SK-N-DZ (cell line): ENCODE measurements around the gene AFF4.
"Not testable (repeated sequence)": the region's sequence is repeated elsewhere in the genome, so short reads cannot be mapped to it uniquely, and the experiment has no call there.

Experiments
- DNase-seq: peaks from one replicate; pipeline ENCODE4 v3.0.0-alpha.2; 2015; ENCODE audit warnings: low spot score

Gene AFF4

DNA sequence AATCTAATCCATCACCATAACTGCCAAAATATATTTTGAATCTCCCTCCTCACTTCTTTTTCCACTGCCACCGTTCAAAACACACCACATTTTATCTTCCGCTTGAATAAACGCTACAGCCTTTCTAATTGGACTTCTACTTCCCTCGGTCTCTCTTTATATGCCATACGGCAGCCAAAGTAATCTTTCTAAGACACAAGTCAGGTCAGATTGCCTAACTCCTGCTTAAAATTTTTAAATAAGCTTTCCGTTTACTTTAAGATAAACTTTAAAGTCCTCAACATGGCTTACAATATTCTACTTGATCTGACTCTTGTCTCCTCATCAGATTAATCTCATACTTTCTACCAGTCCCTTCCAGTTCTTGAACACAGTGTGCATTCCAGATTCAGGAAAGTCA is 9.7 kb downstream of the AFF4 start:
- DNase-seq = no peak

DNA sequence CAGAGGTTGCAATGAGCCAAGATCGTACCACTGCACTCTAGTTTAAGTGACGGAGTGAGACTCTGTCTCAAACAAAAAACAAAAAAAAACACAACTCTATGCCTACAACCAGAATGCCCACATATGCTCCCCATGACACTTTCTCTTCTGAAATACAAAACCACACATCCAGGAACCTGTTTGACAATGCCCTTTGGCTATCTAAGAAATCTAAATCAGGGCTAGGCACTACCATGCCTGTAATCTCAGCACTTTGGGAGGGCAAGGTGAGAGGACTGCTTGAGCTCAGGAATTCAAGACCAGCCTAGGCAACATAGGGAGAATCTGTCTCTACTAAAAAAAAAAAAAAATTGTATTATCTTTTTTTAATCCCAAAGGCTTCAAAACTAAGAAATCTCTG is 10.6 kb downstream of the AFF4 start:
- no peak for DNase-seq

GRCh38 chr5:132951897-132952296 is 11.5 kb downstream of the AFF4 start:
- DNase-seq = no peak

- DNase-seq = no peak
Observed at GRCh38 chr5:132949136-132949535, 14.3 kb downstream of the AFF4 start.

DNA sequence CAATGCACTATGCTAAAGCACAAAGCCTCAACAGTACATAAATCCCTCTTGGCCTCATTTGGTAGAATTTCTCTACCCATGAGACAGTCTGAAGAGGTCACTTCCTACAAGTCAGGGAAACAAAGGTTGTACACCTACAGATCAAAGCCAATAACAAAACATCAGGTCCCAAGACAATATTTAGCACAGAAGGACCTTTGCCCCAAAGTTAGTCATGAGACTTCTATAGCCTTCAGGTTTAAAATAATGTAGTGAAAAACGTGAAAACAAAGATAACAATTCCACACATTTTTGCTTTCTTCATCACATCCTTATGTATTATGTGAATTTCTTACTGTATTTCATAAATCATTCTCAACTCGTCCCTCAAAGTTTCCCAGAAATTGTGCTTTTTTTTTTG is 15.8 kb downstream of the AFF4 start:
- DNase-seq = no peak

GRCh38 chr5:132945315-132945714 is 18.1 kb downstream of the AFF4 start:
- not testable (repeated sequence) for DNase-seq

GRCh38 chr5:132943362-132944022 is 19.9 kb downstream of the AFF4 start:
- DNase-seq = no peak

DNA sequence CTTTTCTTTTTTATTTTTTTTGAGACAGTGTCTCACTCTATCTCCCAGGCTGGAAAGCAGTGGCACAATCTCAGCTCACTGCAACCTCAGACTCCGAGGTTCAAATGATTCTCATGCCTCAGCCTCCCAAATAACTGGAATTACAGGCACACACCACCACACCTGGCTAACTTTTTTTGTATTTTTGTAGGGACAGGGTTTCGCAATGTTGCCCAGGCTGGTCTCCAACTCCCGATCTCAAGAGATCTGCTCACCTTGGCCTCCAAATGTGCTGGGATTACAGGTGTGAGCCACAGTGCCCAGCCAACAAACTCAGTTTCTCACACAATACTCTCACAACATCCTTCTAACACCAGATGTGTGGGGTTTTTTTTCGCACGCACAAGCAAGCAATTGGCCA is 22.1 kb downstream of the AFF4 start:
- DNase-seq = no peak

DNA sequence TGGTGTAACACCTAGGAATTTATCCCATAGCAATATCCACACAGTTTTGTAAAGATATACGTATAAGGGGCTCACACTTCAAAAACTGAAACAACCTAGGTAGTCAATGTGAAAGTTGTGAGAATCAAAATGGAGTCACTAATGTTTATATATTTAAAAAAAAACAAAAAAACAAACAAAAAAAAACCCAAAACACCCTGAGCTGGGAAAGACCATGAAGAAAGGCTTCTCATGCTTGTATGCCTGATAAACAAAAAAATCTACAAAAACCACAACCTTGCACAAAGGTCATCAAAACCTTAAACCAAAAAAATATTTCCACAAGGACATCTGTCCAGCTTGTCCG is 35.4 kb downstream of the AFF4 start:
- DNase-seq = no peak

DNA sequence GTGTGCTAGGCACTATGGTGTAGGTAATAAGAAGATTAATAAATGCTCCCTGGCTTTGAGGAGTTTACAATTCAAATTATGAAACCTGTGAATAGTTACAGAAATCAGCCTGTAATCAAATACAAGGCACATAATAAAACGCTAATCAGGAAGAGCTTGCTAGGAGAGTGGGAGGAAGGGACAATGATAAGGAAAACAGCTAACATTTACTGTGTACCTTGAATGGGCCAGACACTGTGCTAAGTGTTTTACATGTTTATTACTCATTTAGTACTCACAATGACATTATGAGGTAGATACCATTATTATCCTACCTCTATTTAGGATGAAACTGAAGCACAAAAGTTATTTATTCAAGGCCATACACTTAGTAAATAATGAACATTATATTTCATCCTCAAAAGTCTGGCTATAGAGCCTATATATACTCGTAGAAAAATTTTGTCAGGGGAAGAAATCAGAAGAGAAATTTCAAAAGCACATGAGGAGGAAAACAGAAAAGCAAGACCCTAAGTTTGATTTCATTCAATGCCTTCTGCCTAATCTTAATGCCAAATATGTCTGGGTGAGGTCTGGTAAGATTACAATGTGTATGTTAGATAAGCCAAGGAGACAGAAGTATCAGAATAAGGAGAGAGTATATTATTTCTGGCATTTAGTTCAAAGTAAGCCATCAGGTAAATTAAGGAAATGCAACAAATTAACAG is 35.9 kb downstream of the AFF4 start:
- DNase-seq = no peak

DNA sequence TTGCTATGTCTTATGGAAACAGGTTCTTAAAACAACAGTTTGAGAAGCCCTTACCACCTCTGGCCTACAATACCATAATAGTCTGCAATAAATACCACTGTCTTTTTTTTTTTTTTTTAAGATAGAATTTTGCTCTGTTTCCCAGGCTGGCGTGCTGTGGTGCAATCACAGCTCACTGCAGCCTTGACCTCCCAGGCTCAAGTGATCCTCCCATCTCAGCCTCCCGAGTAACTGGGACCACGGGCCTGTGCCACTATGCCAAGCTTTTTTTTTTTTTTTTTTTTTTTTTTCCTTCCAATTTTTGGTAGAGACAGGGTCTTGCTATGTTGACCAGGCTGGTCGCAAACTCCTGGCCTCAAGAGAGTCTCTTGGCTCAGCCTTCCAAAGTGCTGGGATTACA is 37.0 kb downstream of the AFF4 start:
- no peak for DNase-seq

- no peak for DNase-seq
Observed at GRCh38 chr5:132916086-132916485, 47.3 kb downstream of the AFF4 start.

GRCh38 chr5:132915681-132916080 is 47.8 kb downstream of the AFF4 start:
- DNase-seq = no peak

- DNase-seq = no peak
Observed at GRCh38 chr5:132909702-132910101, 53.7 kb downstream of the AFF4 start.

DNA sequence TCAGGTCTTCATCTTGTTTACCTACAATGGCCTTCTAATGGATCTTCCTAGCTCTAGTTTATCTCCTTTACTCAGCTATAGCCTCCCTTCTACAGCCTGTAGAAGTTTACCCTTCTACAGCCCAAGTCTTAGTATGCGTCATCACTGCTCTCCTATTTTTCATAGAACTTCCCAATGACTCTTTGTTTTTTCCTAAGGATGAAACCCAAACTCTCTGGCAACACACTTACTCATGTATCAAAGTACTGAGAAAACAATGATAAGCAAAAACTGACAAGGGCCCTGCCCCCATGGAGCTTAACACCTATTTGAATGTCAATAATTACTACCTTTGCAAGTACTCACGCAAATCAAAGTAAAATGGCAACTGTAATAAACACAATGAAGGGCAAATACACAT is 56.3 kb downstream of the AFF4 start:
- no peak for DNase-seq

DNA sequence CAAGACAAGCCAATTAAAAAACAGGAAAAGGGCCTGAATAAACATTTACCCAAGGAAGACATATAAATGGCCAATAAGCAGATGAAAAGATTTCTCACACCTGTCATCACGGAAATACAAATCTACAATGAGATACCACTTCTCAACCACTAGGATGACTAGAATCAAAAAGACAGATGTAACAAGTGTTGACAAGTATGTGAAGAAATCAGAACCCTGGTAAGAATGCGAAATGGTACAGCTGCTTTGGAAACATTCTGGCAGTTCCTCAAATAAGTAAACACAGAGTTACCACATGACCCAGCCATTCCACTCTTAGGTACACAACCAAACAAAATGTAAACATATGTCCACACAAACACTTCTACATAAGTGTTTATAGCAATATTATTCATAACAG is 57.5 kb downstream of the AFF4 start:
- DNase-seq = no peak

- DNase-seq = no peak
Observed at GRCh38 chr5:132901730-132902129, 61.7 kb downstream of the AFF4 start.

DNA sequence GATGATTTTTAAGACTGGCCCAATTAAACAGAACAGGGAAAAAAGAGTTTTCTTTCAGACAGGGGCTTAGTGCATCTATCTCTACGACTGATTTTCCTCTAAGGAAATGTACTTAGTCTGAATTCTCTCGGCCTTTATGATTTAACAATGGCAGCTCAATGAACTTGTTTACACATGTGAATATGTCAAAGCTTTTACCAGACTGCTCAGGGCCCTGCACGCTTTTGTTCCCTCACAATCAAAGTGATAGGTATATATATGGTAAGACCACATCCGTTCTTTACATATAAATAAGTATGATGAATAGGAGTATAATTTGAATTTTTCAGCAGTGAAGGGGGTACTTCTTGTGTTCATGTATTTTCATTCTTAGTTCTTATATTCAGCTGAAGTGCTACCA is 62.4 kb downstream of the AFF4 start:
- DNase-seq = no peak

DNA sequence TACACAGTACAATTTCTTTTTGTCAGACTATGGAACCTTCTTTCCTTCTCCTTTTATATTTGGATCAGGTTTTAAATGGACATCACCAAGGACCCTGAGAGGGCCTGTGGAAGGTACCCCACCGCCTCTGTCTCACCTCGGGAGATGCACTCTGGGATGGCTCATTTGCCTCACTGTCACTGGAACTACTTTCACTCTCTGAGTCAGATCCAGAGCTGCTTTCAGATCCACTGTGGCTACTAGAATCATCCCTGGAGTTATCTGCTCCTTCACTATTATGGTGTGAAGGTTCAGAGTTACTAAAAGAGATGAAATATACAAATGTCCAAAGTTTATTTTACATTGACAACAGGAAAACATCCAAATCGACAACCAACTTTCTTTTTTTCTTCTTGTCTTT is 65.3 kb downstream of the AFF4 start:
- no peak for DNase-seq

GRCh38 chr5:132896685-132897084 is 66.7 kb downstream of the AFF4 start:
- DNase-seq = no peak

DNA sequence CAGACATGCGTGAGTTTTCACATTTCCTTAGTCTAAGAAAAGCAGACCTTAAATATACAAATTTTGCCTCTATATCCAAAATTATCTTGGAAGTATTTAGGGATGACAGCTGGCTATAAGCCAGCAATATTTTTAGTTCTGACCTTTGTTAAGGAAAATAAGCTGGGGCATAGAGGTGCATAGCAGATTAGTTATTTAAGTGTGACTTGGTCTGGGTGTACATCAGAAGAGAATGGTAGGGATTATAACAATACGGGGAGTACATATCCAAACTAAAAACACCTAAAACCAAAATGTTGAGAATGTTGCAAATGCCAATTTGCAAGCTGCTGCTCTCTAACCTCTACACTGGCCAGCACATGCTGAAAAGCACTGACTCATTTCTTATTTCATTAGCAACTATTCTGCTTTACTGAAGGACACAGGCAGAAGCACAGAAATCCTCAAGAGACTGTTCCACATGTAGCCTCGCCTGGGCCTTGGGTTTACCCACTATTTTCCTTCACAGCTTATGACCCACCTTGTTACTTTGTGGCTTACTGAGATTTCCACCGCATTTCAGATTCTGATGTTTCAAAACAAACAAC is 67.6 kb downstream of the AFF4 start:
- no peak for DNase-seq

DNA sequence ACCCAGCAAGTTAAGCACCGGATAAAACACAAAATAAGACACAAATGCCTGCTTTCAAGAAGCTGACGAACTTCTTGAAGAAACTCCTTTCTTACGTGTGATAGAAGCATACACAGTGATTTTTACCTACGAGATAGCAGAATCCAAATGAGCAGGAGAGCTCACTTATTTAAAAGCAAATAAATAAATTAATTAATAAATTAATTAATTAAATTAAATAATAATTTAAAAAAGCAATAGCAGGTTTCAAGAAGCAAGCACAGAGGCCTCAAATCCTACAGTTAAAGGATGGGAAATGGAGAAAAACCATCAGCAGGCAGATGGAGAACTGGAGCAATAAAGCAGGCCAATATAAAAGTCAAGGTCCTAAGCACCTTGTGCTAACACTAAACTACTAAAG is 72.6 kb downstream of the AFF4 start:
- no peak for DNase-seq

GRCh38 chr5:132889501-132889900 is 73.9 kb downstream of the AFF4 start:
- DNase-seq = no peak
